A673 (cell line): ENCODE measurements around the gene ELOF1.

Experiments used
- CTCF ChIP-seq: fragments of 300-800, 200-600 bp; sonication (generic); conservative IDR thresholded peaks from 2 replicates; pipeline ENCODE4 v1.5.1; 2017; ENCODE audit warnings: low read depth, mild to moderate bottlenecking, antibody characterized with exemption, low read length, moderate library complexity, mixed read lengths
- EZH2 ChIP-seq: fragments of 200-600 bp; sonication (generic); IDR thresholded peaks from 2 replicates; pipeline ENCODE4 v1.6.1; 2017; ENCODE audit warnings: borderline replicate concordance, low read depth, mild to moderate bottlenecking, mixed read lengths, antibody characterized with exemption, low read length; ENCODE audit not compliant: poor library complexity, severe bottlenecking

GRCh38 chr19:11519138-11519537, 39.9 kb downstream of the ELOF1 start:
- no peak for TF ChIP-seq CTCF
- no peak for TF ChIP-seq EZH2
